Panc1 (cell line): ENCODE results near the gene UBE2V1. TPM values are rescaled to one million over a fixed set of nuclear protein-coding genes. Genes with fewer than 3 reads are reported as not detected.

ENCODE experiments used
- ATAC-seq: fragments of 200-7000 bp; cut with Tn5 transposase; 2 replicates; pipeline ENCODE4 v1.9.1; 2020; ENCODE audit warnings: mild to moderate bottlenecking, moderate library complexity
- BruUV-seq: library from RNA; stranded (reverse); fragments of 400-500 nt; replicated peaks from 2 replicates; lab custom pipeline; 2021; lab: Mats Ljungman, UMichigan
- CTCF ChIA-PET: fragments of 300-600 bp; sonication (Branson Sonifier 250); formaldehyde crosslinking; loops from one replicate; lab custom pipeline; 2022; ENCODE audit warnings: antibody characterized with exemption; lab: Charles Lee
- POLR2A ChIA-PET: fragments of 300-600 bp; sonication (Branson Sonifier 250); formaldehyde crosslinking; loops from one replicate; lab custom pipeline; 2022; ENCODE audit warnings: antibody characterized with exemption; lab: Charles Lee
- DNase-seq: peaks from one replicate; pipeline ENCODE4 v3.0.0-alpha.2; 2010; ENCODE audit warnings: low read depth, low spot score
- H3K27ac ChIP-seq: 2 replicates; pipeline ENCODE4 v1.5.1; 2011; ENCODE audit warnings: mild to moderate bottlenecking, low read length, inconsistent platforms
- H3K27me3 ChIP-seq: fragments of 200-500 bp; sonication (Bioruptor generic); 2 replicates; pipeline ENCODE4 v1.6.0; 2014; ENCODE audit warnings: low read length, inconsistent platforms; ENCODE audit not compliant: control insufficient read depth, insufficient read depth
- H3K36me3 ChIP-seq: fragments of 200-500 bp; sonication (Bioruptor generic); 2 replicates; pipeline ENCODE4 v1.5.1; 2014; ENCODE audit warnings: inconsistent platforms, mild to moderate bottlenecking, low read length, moderate library complexity; ENCODE audit not compliant: control insufficient read depth, insufficient read depth
- H3K4me1 ChIP-seq: 2 replicates; pipeline ENCODE4 v1.5.1; 2011; ENCODE audit warnings: inconsistent platforms, mild to moderate bottlenecking, low read length, moderate library complexity; ENCODE audit not compliant: control insufficient read depth, insufficient read depth
- H3K4me3 ChIP-seq, 2 experiments: 2 replicates each; pipeline ENCODE4 v1.5.1; 2011 to 2012; ENCODE audit warnings: low read depth in 2 of 2, low read length in 2 of 2, mild to moderate bottlenecking in 2 of 2, inconsistent platforms in 1 of 2, moderate library complexity in 1 of 2
- H3K9me3 ChIP-seq: fragments of 200-500 bp; sonication (Bioruptor generic); 2 replicates; pipeline ENCODE4 v1.5.1; 2014; ENCODE audit warnings: low read depth, mild to moderate bottlenecking, inconsistent platforms, low read length, moderate library complexity; ENCODE audit not compliant: control insufficient read depth, insufficient read depth
- POLR2AphosphoS5 ChIP-seq: IDR thresholded peaks from 2 replicates; pipeline ENCODE4 v1.6.1; 2012; ENCODE audit warnings: mild to moderate bottlenecking, low read depth, low read length, moderate library complexity
- SIN3A ChIP-seq: IDR thresholded peaks from 2 replicates; pipeline ENCODE4 v1.6.1; 2012; ENCODE audit warnings: low read depth, mild to moderate bottlenecking, low read length, moderate library complexity, borderline replicate concordance; ENCODE audit not compliant: insufficient read depth
- TCF7L2 ChIP-seq: IDR thresholded peaks from 2 replicates; pipeline ENCODE4 v1.6.1; 2011; ENCODE audit warnings: mild to moderate bottlenecking, low read depth, low read length, inconsistent platforms
- in situ Hi-C: cut with HindIII; loops from 2 replicates; pipeline ENCODE4 v1.10.0; 2016; ENCODE audit warnings: low sequenced_read_pairs, low pct_unique_long_range_greater_than_20kb
- intact Hi-C: fragments of 100-400 bp; cut with micrococcal nuclease; formaldehyde crosslinking; loops from one replicate; pipeline ENCODE4 v1.10.0; 2022; ENCODE audit not compliant: unreplicated experiment
- total RNA-seq: library from RNA; stranded (reverse); gene quantifications from one replicate; pipeline ENCODE4 v1.2.1, GENCODE V29; 2021; ENCODE audit not compliant: unreplicated experiment
- TF ChIP-seq, protein P1 (sequence below): fragments of 450-650 bp; IDR thresholded peaks from 2 replicates; pipeline ENCODE4 v1.5.1; 2017; ENCODE audit warnings: mild to moderate bottlenecking
- TF ChIP-seq, protein P2 (sequence below), 2 experiments: IDR thresholded peaks; 2 replicates each; pipeline ENCODE4 v1.6.1; 2011 to 2012; ENCODE audit warnings: low read depth in 2 of 2, control low read depth in 1 of 2, low read length in 1 of 2, mild to moderate bottlenecking in 1 of 2, moderate library complexity in 1 of 2; ENCODE audit not compliant: insufficient read depth in 1 of 2

Gene UBE2V1
- total RNA-seq, 1 experiment from 2014 or later: 115 TPM

DNA sequence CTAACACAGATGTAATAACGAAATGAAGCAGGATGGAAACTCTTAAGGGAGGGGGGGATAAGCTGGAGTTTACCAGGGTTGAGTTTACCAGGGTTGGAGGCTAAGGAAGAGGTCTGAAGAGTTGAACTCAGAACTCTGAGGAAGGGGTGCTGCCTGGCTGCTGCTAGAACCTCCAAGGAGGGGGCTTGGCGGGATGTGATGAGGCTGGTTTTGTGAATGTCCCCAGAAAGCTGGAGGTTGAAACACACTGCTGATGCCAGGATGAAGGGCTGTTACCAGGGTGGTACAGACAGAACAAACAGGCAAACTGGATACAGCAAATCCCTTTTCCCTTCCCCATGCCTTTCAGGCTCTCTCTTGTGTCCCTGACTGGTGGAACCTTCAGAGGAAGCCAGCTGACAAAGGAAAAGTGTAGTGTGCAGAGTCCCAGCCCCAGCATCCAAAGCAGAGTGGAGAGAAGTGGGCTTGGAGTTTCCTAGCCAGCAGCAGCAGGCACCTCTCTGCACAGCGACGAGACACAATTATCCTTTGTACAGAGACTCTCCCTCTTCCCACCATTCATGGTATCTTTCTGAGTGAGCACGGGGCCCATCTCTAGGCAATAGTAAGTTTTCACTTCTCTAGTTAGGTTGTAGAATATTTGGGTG is 23.7 kb downstream of the UBE2V1 start:
- H3K27ac ChIP-seq: no peak overlapping the region
- CTCF ChIA-PET: no interaction called here

DNA sequence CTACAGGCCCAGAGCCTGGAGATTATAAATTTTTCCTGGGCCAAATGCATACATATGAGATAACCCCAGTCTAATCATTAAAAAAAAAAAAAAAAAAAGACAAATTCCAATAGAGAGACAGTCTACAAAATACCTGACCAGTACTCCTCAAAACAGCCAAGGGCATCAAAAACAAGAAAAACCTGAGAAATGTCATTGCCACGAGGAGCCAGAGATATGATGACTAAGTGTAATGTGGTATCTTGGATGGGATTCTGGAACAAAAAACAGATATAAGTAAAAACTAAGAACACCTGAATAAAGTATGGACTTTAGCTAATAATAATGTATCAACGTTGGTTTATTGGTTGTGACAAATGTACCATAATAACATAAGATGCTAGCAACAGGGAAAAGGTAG is 24.9 kb downstream of the UBE2V1 start:
- Histone ChIP-seq H3K4me1 (peaks cover 29% of the 10 kb centered on the region), H3K36me3 (peaks cover 13% of the 10 kb centered on the region), H3K4me3 (no peak overlapping the region), H3K27ac (no peak overlapping the region), H3K27me3 (no peaks in the 10 kb centered on the region), H3K9me3 (no peaks in the 10 kb centered on the region)
- in situ Hi-C loops: no loop called here
- DNase-seq: no peak
- CTCF ChIA-PET: no interaction called here
- intact Hi-C loops: no loop called here
- no peak for ATAC-seq
- TF ChIP-seq, protein P1, sequence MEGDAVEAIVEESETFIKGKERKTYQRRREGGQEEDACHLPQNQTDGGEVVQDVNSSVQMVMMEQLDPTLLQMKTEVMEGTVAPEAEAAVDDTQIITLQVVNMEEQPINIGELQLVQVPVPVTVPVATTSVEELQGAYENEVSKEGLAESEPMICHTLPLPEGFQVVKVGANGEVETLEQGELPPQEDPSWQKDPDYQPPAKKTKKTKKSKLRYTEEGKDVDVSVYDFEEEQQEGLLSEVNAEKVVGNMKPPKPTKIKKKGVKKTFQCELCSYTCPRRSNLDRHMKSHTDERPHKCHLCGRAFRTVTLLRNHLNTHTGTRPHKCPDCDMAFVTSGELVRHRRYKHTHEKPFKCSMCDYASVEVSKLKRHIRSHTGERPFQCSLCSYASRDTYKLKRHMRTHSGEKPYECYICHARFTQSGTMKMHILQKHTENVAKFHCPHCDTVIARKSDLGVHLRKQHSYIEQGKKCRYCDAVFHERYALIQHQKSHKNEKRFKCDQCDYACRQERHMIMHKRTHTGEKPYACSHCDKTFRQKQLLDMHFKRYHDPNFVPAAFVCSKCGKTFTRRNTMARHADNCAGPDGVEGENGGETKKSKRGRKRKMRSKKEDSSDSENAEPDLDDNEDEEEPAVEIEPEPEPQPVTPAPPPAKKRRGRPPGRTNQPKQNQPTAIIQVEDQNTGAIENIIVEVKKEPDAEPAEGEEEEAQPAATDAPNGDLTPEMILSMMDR: no peak
- no peak for TF ChIP-seq POLR2AphosphoS5
- TF ChIP-seq, protein P2, sequence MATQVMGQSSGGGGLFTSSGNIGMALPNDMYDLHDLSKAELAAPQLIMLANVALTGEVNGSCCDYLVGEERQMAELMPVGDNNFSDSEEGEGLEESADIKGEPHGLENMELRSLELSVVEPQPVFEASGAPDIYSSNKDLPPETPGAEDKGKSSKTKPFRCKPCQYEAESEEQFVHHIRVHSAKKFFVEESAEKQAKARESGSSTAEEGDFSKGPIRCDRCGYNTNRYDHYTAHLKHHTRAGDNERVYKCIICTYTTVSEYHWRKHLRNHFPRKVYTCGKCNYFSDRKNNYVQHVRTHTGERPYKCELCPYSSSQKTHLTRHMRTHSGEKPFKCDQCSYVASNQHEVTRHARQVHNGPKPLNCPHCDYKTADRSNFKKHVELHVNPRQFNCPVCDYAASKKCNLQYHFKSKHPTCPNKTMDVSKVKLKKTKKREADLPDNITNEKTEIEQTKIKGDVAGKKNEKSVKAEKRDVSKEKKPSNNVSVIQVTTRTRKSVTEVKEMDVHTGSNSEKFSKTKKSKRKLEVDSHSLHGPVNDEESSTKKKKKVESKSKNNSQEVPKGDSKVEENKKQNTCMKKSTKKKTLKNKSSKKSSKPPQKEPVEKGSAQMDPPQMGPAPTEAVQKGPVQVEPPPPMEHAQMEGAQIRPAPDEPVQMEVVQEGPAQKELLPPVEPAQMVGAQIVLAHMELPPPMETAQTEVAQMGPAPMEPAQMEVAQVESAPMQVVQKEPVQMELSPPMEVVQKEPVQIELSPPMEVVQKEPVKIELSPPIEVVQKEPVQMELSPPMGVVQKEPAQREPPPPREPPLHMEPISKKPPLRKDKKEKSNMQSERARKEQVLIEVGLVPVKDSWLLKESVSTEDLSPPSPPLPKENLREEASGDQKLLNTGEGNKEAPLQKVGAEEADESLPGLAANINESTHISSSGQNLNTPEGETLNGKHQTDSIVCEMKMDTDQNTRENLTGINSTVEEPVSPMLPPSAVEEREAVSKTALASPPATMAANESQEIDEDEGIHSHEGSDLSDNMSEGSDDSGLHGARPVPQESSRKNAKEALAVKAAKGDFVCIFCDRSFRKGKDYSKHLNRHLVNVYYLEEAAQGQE (IDR thresholded peaks at IDR 0.05; ENCODE audit: insufficient read depth in 1 of 2, low read depth in 2 of 2, low read length in 1 of 2): no peak
- POLR2A ChIA-PET: no interaction called here
- BruUV-seq: no TSS peak

More for the DNA sequence above, 23.7 kb downstream of the UBE2V1 start:
- TF ChIP-seq POLR2AphosphoS5 (no peak), SIN3A (no peak), TCF7L2 (no peak)
- TF ChIP-seq, protein P1: no peak
- TF ChIP-seq, protein P2 (IDR thresholded peaks at IDR 0.05; ENCODE audit: insufficient read depth in 1 of 2, low read depth in 2 of 2, low read length in 1 of 2): no peak
- no peak for ATAC-seq
- in situ Hi-C loops (no loop called here), intact Hi-C loops (no loop called here)
- no peaks in the 10 kb centered on the region for H3K9me3 ChIP-seq
- H3K4me1 ChIP-seq: peaks cover 29% of the 10 kb centered on the region
- no peak overlapping the region for H3K4me3 ChIP-seq
- DNase-seq: no peak
- peaks cover 15% of the 10 kb centered on the region for H3K36me3 ChIP-seq
- POLR2A ChIA-PET: no interaction called here
- H3K27me3 ChIP-seq: no peaks in the 10 kb centered on the region
- no TSS peak for BruUV-seq
